HepG2 (cell line): ENCODE results near the gene OPRL1. TPM values are rescaled to one million over a fixed set of nuclear protein-coding genes. Genes with fewer than 3 reads are reported as not detected.

ENCODE experiments used
- AGO1 ChIP-seq: fragments of 200-400 bp; formaldehyde crosslinking; IDR thresholded peaks from 2 replicates; pipeline ENCODE4 v1.6.1; 2017; ENCODE audit warnings: mild to moderate bottlenecking, low read depth, low read length, moderate library complexity; ENCODE audit not compliant: poor library complexity, severe bottlenecking
- ATAD3A ChIP-seq: sonication (generic); formaldehyde crosslinking; IDR thresholded peaks from 2 replicates; pipeline ENCODE4 v1.4.0; 2020; ENCODE audit warnings: missing genetic modification reagents
- CENPBD1 ChIP-seq: sonication (generic); formaldehyde crosslinking; IDR thresholded peaks from 2 replicates; pipeline ENCODE4 v1.8.0; 2022; ENCODE audit warnings: missing genetic modification reagents, low read depth, mild to moderate bottlenecking, borderline replicate concordance
- MYC ChIP-seq: sonication (generic); formaldehyde crosslinking; IDR thresholded peaks from 2 replicates; pipeline ENCODE4 v1.9.0; 2021; ENCODE audit warnings: missing genetic modification reagents, borderline replicate concordance
- NFKB2 ChIP-seq: sonication (generic); formaldehyde crosslinking; IDR thresholded peaks from 2 replicates; pipeline ENCODE4 v1.4.0; 2020; ENCODE audit warnings: missing genetic modification reagents, borderline replicate concordance
- NR2F6 ChIP-seq, 2 experiments: IDR thresholded peaks; 2 replicates each; pipeline ENCODE4 v1.6.1; 2016; ENCODE audit warnings: antibody characterized with exemption in 1 of 2, mild to moderate bottlenecking in 1 of 2
- PAX8 ChIP-seq: sonication (generic); formaldehyde crosslinking; IDR thresholded peaks from 2 replicates; pipeline ENCODE4 v1.8.0; 2022; ENCODE audit warnings: mild to moderate bottlenecking, missing genetic modification reagents, borderline replicate concordance
- PAXIP1 ChIP-seq: sonication (generic); formaldehyde crosslinking; conservative IDR thresholded peaks from 2 replicates; pipeline ENCODE4 v1.4.0; 2020; ENCODE audit warnings: mild to moderate bottlenecking, missing genetic modification reagents, moderate library complexity
- SMAD1 ChIP-seq: sonication (generic); formaldehyde crosslinking; IDR thresholded peaks from 2 replicates; pipeline ENCODE4 v1.4.0; 2020; ENCODE audit warnings: missing genetic modification reagents, low read depth, mild to moderate bottlenecking, borderline replicate concordance
- ZNF121 ChIP-seq: sonication (generic); formaldehyde crosslinking; IDR thresholded peaks from 2 replicates; pipeline ENCODE4 v1.5.0; 2020; ENCODE audit warnings: mild to moderate bottlenecking, missing genetic modification reagents
- ZNF296 ChIP-seq: sonication (generic); formaldehyde crosslinking; conservative IDR thresholded peaks from 2 replicates; pipeline ENCODE4 v1.5.0; 2020; ENCODE audit warnings: mild to moderate bottlenecking, missing genetic modification reagents
- ZNF468 ChIP-seq: sonication (generic); formaldehyde crosslinking; IDR thresholded peaks from 2 replicates; pipeline ENCODE4 v1.8.0; 2022; ENCODE audit warnings: mild to moderate bottlenecking, moderate library complexity, missing genetic modification reagents
- ZNF670 ChIP-seq: sonication (generic); formaldehyde crosslinking; IDR thresholded peaks from 2 replicates; pipeline ENCODE4 v1.8.0; 2022; ENCODE audit warnings: mild to moderate bottlenecking, missing genetic modification reagents, borderline replicate concordance
- ZNF879 ChIP-seq: sonication (generic); formaldehyde crosslinking; IDR thresholded peaks from 2 replicates; pipeline ENCODE4 v1.8.1; 2023; ENCODE audit warnings: missing genetic modification reagents
- polyA plus RNA-seq, 8 experiments: library from polyadenylated mRNA; depleted of rRNA in 3 of 8; stranded (reverse) in 7 of 8; unstranded in 1 of 8; fragments of >200 nt; fragmentation: Illumina TruSeq in 4 of 8; extraction: Trizol in 4 of 8; gene quantifications; 2 replicates each; pipeline versions ENCODE4 v1.2.1 to v1.2.3, GENCODE V29; 2011 to 2016; ENCODE audit warnings: low read depth in 4 of 8, missing spikeins in 1 of 8, mixed read lengths in 1 of 8; ENCODE audit not compliant: insufficient read depth in 1 of 8
- total RNA-seq, 5 experiments: library from RNA; depleted of rRNA; stranded (reverse); fragments of >200 nt; fragmentation: Illumina TruSeq; extraction: Trizol; gene quantifications; 2 replicates each; pipeline ENCODE4 v1.2.3, GENCODE V29; 2016; ENCODE audit warnings: low read depth in 1 of 5
- TF ChIP-seq, protein P1 (sequence below): IDR thresholded peaks from 2 replicates; pipeline ENCODE4 v1.6.1; 2016; ENCODE audit warnings: low read depth, missing genetic modification reagents, missing compliant biosample characterization
- TF ChIP-seq, protein P2 (sequence below): sonication (generic); formaldehyde crosslinking; IDR thresholded peaks from 2 replicates; pipeline ENCODE4 v1.5.0; 2020; ENCODE audit warnings: mild to moderate bottlenecking, missing genetic modification reagents

Gene OPRL1
- total and polyA plus RNA-seq, 2 of the 13 experiments (the other 11 are each of a cell fraction or from before 2014, with no cell fraction given), result 0.35 to 0.71 TPM

GRCh38 chr20:64053841-64054661, 25.8 kb upstream of the OPRL1 start (continued):
- TF ChIP-seq, protein P1, sequence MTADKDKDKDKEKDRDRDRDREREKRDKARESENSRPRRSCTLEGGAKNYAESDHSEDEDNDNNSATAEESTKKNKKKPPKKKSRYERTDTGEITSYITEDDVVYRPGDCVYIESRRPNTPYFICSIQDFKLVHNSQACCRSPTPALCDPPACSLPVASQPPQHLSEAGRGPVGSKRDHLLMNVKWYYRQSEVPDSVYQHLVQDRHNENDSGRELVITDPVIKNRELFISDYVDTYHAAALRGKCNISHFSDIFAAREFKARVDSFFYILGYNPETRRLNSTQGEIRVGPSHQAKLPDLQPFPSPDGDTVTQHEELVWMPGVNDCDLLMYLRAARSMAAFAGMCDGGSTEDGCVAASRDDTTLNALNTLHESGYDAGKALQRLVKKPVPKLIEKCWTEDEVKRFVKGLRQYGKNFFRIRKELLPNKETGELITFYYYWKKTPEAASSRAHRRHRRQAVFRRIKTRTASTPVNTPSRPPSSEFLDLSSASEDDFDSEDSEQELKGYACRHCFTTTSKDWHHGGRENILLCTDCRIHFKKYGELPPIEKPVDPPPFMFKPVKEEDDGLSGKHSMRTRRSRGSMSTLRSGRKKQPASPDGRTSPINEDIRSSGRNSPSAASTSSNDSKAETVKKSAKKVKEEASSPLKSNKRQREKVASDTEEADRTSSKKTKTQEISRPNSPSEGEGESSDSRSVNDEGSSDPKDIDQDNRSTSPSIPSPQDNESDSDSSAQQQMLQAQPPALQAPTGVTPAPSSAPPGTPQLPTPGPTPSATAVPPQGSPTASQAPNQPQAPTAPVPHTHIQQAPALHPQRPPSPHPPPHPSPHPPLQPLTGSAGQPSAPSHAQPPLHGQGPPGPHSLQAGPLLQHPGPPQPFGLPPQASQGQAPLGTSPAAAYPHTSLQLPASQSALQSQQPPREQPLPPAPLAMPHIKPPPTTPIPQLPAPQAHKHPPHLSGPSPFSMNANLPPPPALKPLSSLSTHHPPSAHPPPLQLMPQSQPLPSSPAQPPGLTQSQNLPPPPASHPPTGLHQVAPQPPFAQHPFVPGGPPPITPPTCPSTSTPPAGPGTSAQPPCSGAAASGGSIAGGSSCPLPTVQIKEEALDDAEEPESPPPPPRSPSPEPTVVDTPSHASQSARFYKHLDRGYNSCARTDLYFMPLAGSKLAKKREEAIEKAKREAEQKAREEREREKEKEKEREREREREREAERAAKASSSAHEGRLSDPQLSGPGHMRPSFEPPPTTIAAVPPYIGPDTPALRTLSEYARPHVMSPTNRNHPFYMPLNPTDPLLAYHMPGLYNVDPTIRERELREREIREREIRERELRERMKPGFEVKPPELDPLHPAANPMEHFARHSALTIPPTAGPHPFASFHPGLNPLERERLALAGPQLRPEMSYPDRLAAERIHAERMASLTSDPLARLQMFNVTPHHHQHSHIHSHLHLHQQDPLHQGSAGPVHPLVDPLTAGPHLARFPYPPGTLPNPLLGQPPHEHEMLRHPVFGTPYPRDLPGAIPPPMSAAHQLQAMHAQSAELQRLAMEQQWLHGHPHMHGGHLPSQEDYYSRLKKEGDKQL, result peak; percentile 42; the same call in 1 of the 2 replicates
- TF ChIP-seq PAX8 (CRISPR knock-in tag) (no peak), MYC (CRISPR knock-in tag) (peak; percentile 75), ZNF121 (peak; percentile 7; the same call in 1 of the 2 replicates), NFKB2 (CRISPR knock-in tag) (peak; percentile 92; the same call in 1 of the 2 replicates), ZNF468 (CRISPR knock-in tag) (peak; percentile 29; the same call in 1 of the 2 replicates), ZNF296 (peak; percentile 98), CENPBD1 (CRISPR knock-in tag) (no peak), SMAD1 (0 out of 2 replicates have a peak, but pooled peaks have one; percentile 7), AGO1 (no peak), NR2F6 (IDR thresholded peaks at IDR 0.05) (peak; percentile 45), NR2F6 (CRISPR knock-in tag; IDR thresholded peaks at IDR 0.05) (peak; percentile 72), ZNF670 (no peak), PAXIP1 (CRISPR knock-in tag) (peak; percentile 80), ZNF879 (no peak), ATAD3A (0 out of 2 replicates have a peak, but pooled peaks have one; percentile 71)
- TF ChIP-seq, protein P2, sequence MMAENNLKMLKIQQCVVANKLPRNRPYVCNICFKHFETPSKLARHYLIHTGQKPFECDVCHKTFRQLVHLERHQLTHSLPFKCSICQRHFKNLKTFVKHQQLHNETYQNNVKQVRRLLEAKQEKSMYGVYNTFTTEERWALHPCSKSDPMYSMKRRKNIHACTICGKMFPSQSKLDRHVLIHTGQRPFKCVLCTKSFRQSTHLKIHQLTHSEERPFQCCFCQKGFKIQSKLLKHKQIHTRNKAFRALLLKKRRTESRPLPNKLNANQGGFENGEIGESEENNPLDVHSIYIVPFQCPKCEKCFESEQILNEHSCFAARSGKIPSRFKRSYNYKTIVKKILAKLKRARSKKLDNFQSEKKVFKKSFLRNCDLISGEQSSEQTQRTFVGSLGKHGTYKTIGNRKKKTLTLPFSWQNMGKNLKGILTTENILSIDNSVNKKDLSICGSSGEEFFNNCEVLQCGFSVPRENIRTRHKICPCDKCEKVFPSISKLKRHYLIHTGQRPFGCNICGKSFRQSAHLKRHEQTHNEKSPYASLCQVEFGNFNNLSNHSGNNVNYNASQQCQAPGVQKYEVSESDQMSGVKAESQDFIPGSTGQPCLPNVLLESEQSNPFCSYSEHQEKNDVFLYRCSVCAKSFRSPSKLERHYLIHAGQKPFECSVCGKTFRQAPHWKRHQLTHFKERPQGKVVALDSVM, result no peak; the same call in 1 of the 2 replicates
